H1 (cell line): ENCODE results near the gene NKAIN1. TPM values are rescaled to one million over a fixed set of nuclear protein-coding genes. Genes with fewer than 3 reads are reported as not detected.

Source experiments
- CTCF ChIA-PET: fragments of 300-600 bp; sonication (Branson Sonifier 250); formaldehyde crosslinking; loops from one replicate; lab custom pipeline; 2021; ENCODE audit not compliant: partially characterized antibody; lab: Charles Lee
- POLR2A ChIA-PET: fragments of 300-600 bp; sonication (Branson Sonifier 250); formaldehyde crosslinking; loops from one replicate; lab custom pipeline; 2021; ENCODE audit warnings: inconsistent platforms; ENCODE audit not compliant: partially characterized antibody; lab: Charles Lee
- DNase-seq, 2 experiments: peaks; one replicate each; pipeline versions ENCODE4 v3.0.0 to v3.0.0-alpha.2; 2010 to 2022; ENCODE audit warnings: low spot score in 2 of 2, low read depth in 1 of 2, mixed read lengths in 1 of 2
- FAIRE-seq: peaks from 2 replicates; lab custom pipeline; 2011; peaks lifted over from hg19 to GRCh38; lab: Jason Lieb, UNC
- H2AFZ ChIP-seq: 2 replicates; pipeline ENCODE4 v1.8.1; 2012; ENCODE audit warnings: low read length, inconsistent platforms
- H2AK5ac ChIP-seq: 2 replicates; pipeline ENCODE4 v1.6.1; 2013; ENCODE audit warnings: low read depth, low read length
- H2BK120ac ChIP-seq: replicated peaks from 2 replicates; pipeline ENCODE3; 2013; ENCODE audit warnings: low read depth, low read length, inconsistent platforms
- H2BK12ac ChIP-seq: 2 replicates; pipeline ENCODE4 v1.6.1; 2013; ENCODE audit warnings: low read depth, low read length
- H2BK15ac ChIP-seq: 2 replicates; pipeline ENCODE4 v1.6.1; 2013; ENCODE audit warnings: low read length
- H2BK20ac ChIP-seq: 2 replicates; pipeline ENCODE4 v1.6.1; 2013; ENCODE audit warnings: low read length
- H2BK5ac ChIP-seq: 2 replicates; pipeline ENCODE4 v1.6.1; 2013; ENCODE audit warnings: low read depth, low read length
- H3K14ac ChIP-seq: 2 replicates; pipeline ENCODE4 v1.6.1; 2013; ENCODE audit warnings: inconsistent platforms; ENCODE audit not compliant: insufficient read length
- H3K18ac ChIP-seq: 2 replicates; pipeline ENCODE4 v1.6.1; 2013; ENCODE audit warnings: low read length; ENCODE audit errors: extremely low read depth
- H3K23ac ChIP-seq: 2 replicates; pipeline ENCODE4 v1.6.1; 2013; ENCODE audit warnings: inconsistent platforms; ENCODE audit not compliant: insufficient read length
- H3K23me2 ChIP-seq: 2 replicates; pipeline ENCODE4 v1.6.1; 2013; ENCODE audit warnings: low read depth, low read length
- H3K27ac ChIP-seq: 2 replicates; pipeline ENCODE4 v1.6.1; 2011; ENCODE audit warnings: low read depth, low read length, inconsistent platforms
- H3K27me3 ChIP-seq, 4 experiments: replicated peaks in 1 of 4; 1 replicate in 1 of 4; 2 replicates in 3 of 4; pipeline versions ENCODE4 v1.6.1 to v1.8.1; 2011 to 2013; ENCODE audit warnings: low read length in 3 of 4, mild to moderate bottlenecking in 3 of 4, inconsistent platforms in 2 of 4, mixed read lengths in 2 of 4, moderate library complexity in 1 of 4; ENCODE audit not compliant: control insufficient read depth in 3 of 4, insufficient read depth in 3 of 4; ENCODE audit errors: extremely low read depth in 1 of 4
- H3K36me3 ChIP-seq, 4 experiments: 2 replicates each; pipeline versions ENCODE4 v1.6.1 to v1.8.1; 2011 to 2013; ENCODE audit warnings: mild to moderate bottlenecking in 4 of 4, low read length in 3 of 4, moderate library complexity in 2 of 4, control low read depth in 1 of 4, inconsistent platforms in 1 of 4; ENCODE audit not compliant: insufficient read depth in 4 of 4, control insufficient read depth in 2 of 4
- H3K4ac ChIP-seq: replicated peaks from 2 replicates; pipeline ENCODE3; 2013; ENCODE audit warnings: low read length, low read depth, mixed read lengths, inconsistent platforms; ENCODE audit not compliant: insufficient read length
- H3K4me1 ChIP-seq, 4 experiments: replicated peaks in 1 of 4; 1 replicate in 1 of 4; 2 replicates in 3 of 4; pipeline versions ENCODE4 v1.6.1 to v1.8.1; 2011 to 2013; ENCODE audit warnings: low read length in 3 of 4, inconsistent platforms in 2 of 4, mixed read lengths in 1 of 4; ENCODE audit not compliant: insufficient read depth in 4 of 4, control insufficient read depth in 3 of 4
- H3K4me2 ChIP-seq, 2 experiments: 2 replicates each; pipeline versions ENCODE4 v1.6.1 to v1.8.1; 2011 to 2013; ENCODE audit warnings: low read depth in 2 of 2, low read length in 2 of 2, control low read depth in 1 of 2, inconsistent platforms in 1 of 2, mild to moderate bottlenecking in 1 of 2; ENCODE audit not compliant: insufficient read depth in 1 of 2
- H3K4me3 ChIP-seq, 4 experiments: fragments of 200-600, 300-600 bp in 1 of 4; sonication (generic), shearing (Covaris generic), sonication (Bioruptor Twin) in 1 of 4; 2 replicates each; pipeline versions ENCODE4 v1.5.1 to v1.8.1; 2011 to 2016; ENCODE audit warnings: low read length in 4 of 4, low read depth in 3 of 4, control low read depth in 2 of 4, inconsistent platforms in 2 of 4, mild to moderate bottlenecking in 2 of 4, mixed read lengths in 1 of 4, moderate library complexity in 1 of 4; ENCODE audit not compliant: insufficient read depth in 2 of 4; ENCODE audit errors: extremely low read depth in 1 of 4
- H3K56ac ChIP-seq: replicated peaks from 2 replicates; pipeline ENCODE3; 2013; ENCODE audit warnings: low read depth, mild to moderate bottlenecking, mixed read lengths, low read length, inconsistent platforms; ENCODE audit not compliant: insufficient read length
- H3K79me1 ChIP-seq: 2 replicates; pipeline ENCODE4 v1.6.1; 2013; ENCODE audit warnings: low read depth, low read length, control low read depth
- H3K79me2 ChIP-seq, 2 experiments: 2 replicates each; pipeline versions ENCODE4 v1.6.1 to v1.8.1; 2012 to 2013; ENCODE audit warnings: low read length in 2 of 2, mild to moderate bottlenecking in 2 of 2, inconsistent platforms in 1 of 2; ENCODE audit not compliant: insufficient read depth in 2 of 2, control insufficient read depth in 1 of 2
- H3K9ac ChIP-seq, 4 experiments: replicated peaks in 1 of 4; 1 replicate in 1 of 4; 2 replicates in 3 of 4; pipeline versions ENCODE4 v1.6.1 to v1.8.1; 2011 to 2013; ENCODE audit warnings: low read depth in 3 of 4, low read length in 3 of 4, control low read depth in 2 of 4, mild to moderate bottlenecking in 2 of 4, moderate library complexity in 2 of 4, inconsistent platforms in 1 of 4; ENCODE audit errors: extremely low read depth in 1 of 4
- H3K9me3 ChIP-seq, 2 experiments: 2 replicates each; pipeline versions ENCODE4 v1.6.1 to v1.8.1; 2012 to 2013; ENCODE audit warnings: mild to moderate bottlenecking in 2 of 2, moderate library complexity in 2 of 2, control low read depth in 1 of 2, inconsistent platforms in 1 of 2, low read depth in 1 of 2, low read length in 1 of 2, mixed read lengths in 1 of 2; ENCODE audit not compliant: insufficient read depth in 2 of 2
- H4K20me1 ChIP-seq, 2 experiments: replicated peaks in 1 of 2; 2 replicates each; pipeline versions ENCODE3 to v1.8.1; 2011 to 2013; ENCODE audit warnings: inconsistent platforms in 2 of 2, low read length in 2 of 2, mild to moderate bottlenecking in 1 of 2; ENCODE audit not compliant: insufficient read depth in 2 of 2, control insufficient read depth in 1 of 2
- H4K5ac ChIP-seq: 2 replicates; pipeline ENCODE4 v1.6.1; 2013; ENCODE audit warnings: low read length, low read depth, mixed read lengths, inconsistent platforms; ENCODE audit not compliant: insufficient read length
- H4K8ac ChIP-seq: 2 replicates; pipeline ENCODE4 v1.8.0; 2013; ENCODE audit warnings: mild to moderate bottlenecking, moderate library complexity, low read length, inconsistent platforms; ENCODE audit not compliant: insufficient read depth; ENCODE audit errors: extremely low read depth
- H4K91ac ChIP-seq: replicated peaks from 2 replicates; pipeline ENCODE3; 2013; ENCODE audit warnings: low read length, mixed read lengths, inconsistent platforms; ENCODE audit not compliant: insufficient read length
- BACH1 ChIP-seq: IDR thresholded peaks from 2 replicates; pipeline ENCODE4 v1.6.1; 2012; ENCODE audit warnings: low read length, improper control_type of control experiment
- CBX8 ChIP-seq: fragments of 300-800, 300-1000 bp; sonication (generic); IDR thresholded peaks from 2 replicates; pipeline ENCODE4 v1.7.1; 2016; ENCODE audit warnings: low read depth, low read length, borderline replicate concordance
- FOSL1 ChIP-seq: IDR thresholded peaks from 2 replicates; pipeline ENCODE4 v1.6.1; 2011; ENCODE audit warnings: mild to moderate bottlenecking, low read depth, low read length, moderate library complexity; ENCODE audit not compliant: insufficient read depth
- HDAC2 ChIP-seq, 2 experiments: fragments of 300-600 bp in 1 of 2; sonication (generic) in 1 of 2; IDR thresholded peaks; 2 replicates each; pipeline ENCODE4 v1.6.1; 2011 to 2012; ENCODE audit warnings: low read depth in 2 of 2, low read length in 2 of 2, mild to moderate bottlenecking in 2 of 2, moderate library complexity in 2 of 2, borderline replicate concordance in 1 of 2, inconsistent platforms in 1 of 2
- JUN ChIP-seq: IDR thresholded peaks from 2 replicates; pipeline ENCODE4 v1.6.1; 2011; ENCODE audit warnings: low read depth, mild to moderate bottlenecking, improper control_type of control experiment, low read length
- KDM5A ChIP-seq: fragments of 200-600 bp; IDR thresholded peaks from 2 replicates; pipeline ENCODE4 v1.7.1; 2012; ENCODE audit warnings: mild to moderate bottlenecking, low read length, inconsistent platforms, mixed read lengths
- POLR2A ChIP-seq, 2 experiments: IDR thresholded peaks; 1 replicate in 1 of 2; 2 replicates in 1 of 2; pipeline ENCODE4 v1.6.1; 2011; ENCODE audit warnings: low read depth in 2 of 2, low read length in 2 of 2, mild to moderate bottlenecking in 2 of 2; ENCODE audit errors: control extremely low read depth in 1 of 2
- TAF1 ChIP-seq: IDR thresholded peaks from 2 replicates; pipeline ENCODE4 v1.6.1; 2011; ENCODE audit warnings: mild to moderate bottlenecking, low read depth, low read length
- TBP ChIP-seq: IDR thresholded peaks from 2 replicates; pipeline ENCODE4 v1.6.1; 2011; ENCODE audit warnings: low read depth, low read length, improper control_type of control experiment
- YY1 ChIP-seq: IDR thresholded peaks from 2 replicates; pipeline ENCODE4 v1.6.1; 2011; ENCODE audit warnings: low read depth, mild to moderate bottlenecking, low read length
- WGBS, 2 experiments: shearing (Covaris generic) in 1 of 2; methylation state at CpG; one replicate each; pipeline versions ENCODE4 v1.1.6 to v1.1.7; 2013 to 2015; ENCODE audit warnings: low lambda C conversion rate in 2 of 2, mixed read lengths in 2 of 2, inconsistent platforms in 1 of 2, low coverage in 1 of 2, missing lambda C conversion rate in 1 of 2; ENCODE audit not compliant: insufficient replicate concordance in 2 of 2, insufficient coverage in 1 of 2, insufficient read length in 1 of 2; ENCODE audit errors: extremely low coverage in 1 of 2, missing lambda C conversion rate in 1 of 2; 5-methylcytosine and 5-hydroxymethylcytosine counted together
- polyA plus RNA-seq, 7 experiments: library from polyadenylated mRNA; depleted of rRNA in 3 of 7; stranded (reverse) in 5 of 7; unstranded in 2 of 7; fragments of >200 nt in 5 of 7; fragments of 200-250 nt in 2 of 7; gene quantifications; 1 replicate in 5 of 7; 2 replicates in 1 of 7; 4 replicates in 1 of 7; pipeline versions ENCODE4 v1.2.1 to v1.2.3, GENCODE V29; 2011 to 2013; ENCODE audit warnings: missing spikeins in 2 of 7, mixed read lengths in 2 of 7
- total RNA-seq: library from RNA; stranded (reverse); fragmentation: NEBNext Ultra II Directional; extraction: Animal tissue kit (Norgen Biotek cat#: 25700); gene quantifications from 2 replicates; pipeline ENCODE4 v1.2.1, GENCODE V29; 2021
- TF ChIP-seq, protein P1 (sequence below): IDR thresholded peaks from 2 replicates; pipeline ENCODE4 v1.6.1; 2012; ENCODE audit warnings: inconsistent platforms
- TF ChIP-seq, protein P2 (sequence below): IDR thresholded peaks from 2 replicates; pipeline ENCODE4 v1.6.1; 2011; ENCODE audit warnings: low read depth, mild to moderate bottlenecking, low read length; ENCODE audit not compliant: insufficient read depth

NKAIN1 gene
- total and polyA plus RNA-seq, 2 of the 8 experiments (the other 6 are each of a cell fraction or from before 2014, with no cell fraction given): 59.3 to 66.9 TPM

DNA sequence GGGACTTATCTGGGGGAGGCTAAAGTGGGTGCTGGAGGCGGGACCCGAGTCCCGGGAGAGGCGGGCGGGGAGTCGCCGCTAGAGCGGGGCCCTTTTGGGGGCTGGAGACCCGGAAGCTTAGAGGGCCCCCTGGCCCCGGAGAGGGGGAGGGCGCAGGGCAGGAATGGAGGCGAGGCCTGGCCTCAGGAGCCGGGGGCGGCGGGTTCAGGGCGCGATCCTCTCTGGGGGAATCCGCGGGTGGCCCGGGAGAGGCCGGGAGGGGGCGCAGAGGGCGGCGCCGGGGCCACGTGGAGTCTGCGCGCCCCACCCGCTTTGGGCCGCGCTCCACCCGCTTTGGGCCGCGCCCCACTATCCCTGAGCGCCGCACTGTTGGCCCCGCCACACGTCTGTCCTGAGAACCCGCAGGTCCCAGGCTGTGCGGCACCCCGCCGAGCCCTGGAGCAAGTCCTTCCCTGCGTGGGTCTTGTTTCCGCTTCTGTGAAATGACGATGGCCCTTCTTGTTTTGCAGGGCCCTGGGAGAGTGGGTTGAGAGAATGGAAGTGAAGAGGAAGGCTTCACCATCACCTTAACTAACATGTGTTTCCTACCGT is 84.4 kb downstream of the NKAIN1 start:
- no peaks in the 10 kb centered on the region for H3K9me3 ChIP-seq
- FAIRE-seq (no peak), DNase-seq (peak; percentile 31 to 90)
- H3K79me1 ChIP-seq: no peaks in the 10 kb centered on the region
- peaks cover 0 to 3% (median 1%) of the 10 kb centered on the region in 4 experiments; a peak in 4 of 7 replicates for H3K4me1 ChIP-seq
- H4K91ac ChIP-seq: no peak overlapping the region
- H3K56ac ChIP-seq: peak overlapping the region; percentile 46
- no peak overlapping the region for H2AFZ ChIP-seq
- peak overlapping the region; percentile 93 for H4K8ac ChIP-seq
- H3K4me2 ChIP-seq: peak overlapping the region; percentile 72 to 73
- no peak overlapping the region; the same call in 1 of the 2 replicates for H2BK12ac ChIP-seq
- H3K18ac ChIP-seq: peak overlapping the region; percentile 88; the same call in 1 of the 2 replicates
- peak overlapping the region; percentile 73 for H4K5ac ChIP-seq
- H3K36me3 ChIP-seq: peaks cover 0 to 2% (median 0%) of the 10 kb centered on the region in 4 experiments; a peak in 1 of 8 replicates
- POLR2A ChIA-PET: interaction anchor here (0.6 to 5.2 kb wide), 18 partner anchors 8 to 376 kb away, joined by 3 to 42 read pairs (median 4); partner anchors contain the start of genes FABP3 and PUM1
- H3K79me2 ChIP-seq: no peaks in the 10 kb centered on the region
- WGBS, 2 experiments: 8% methylated on average over 15 of the region's 46 CpGs; no CpG with 5 or more reads in 1 of the 2 experiments
- no peak overlapping the region for H2BK20ac ChIP-seq
- no peaks in the 10 kb centered on the region for H4K20me1 ChIP-seq
- peak overlapping the region; percentile 90 for H3K4ac ChIP-seq
- H3K14ac ChIP-seq: no peak overlapping the region
- peak overlapping the region; percentile 60; the same call in 1 of the 2 replicates for H3K27ac ChIP-seq
- no peak overlapping the region for H3K23ac ChIP-seq
- peak overlapping the region; percentile 49 to 66 (median 57) for H3K4me3 ChIP-seq
- no peaks in the 10 kb centered on the region for H3K27me3 ChIP-seq
- CTCF ChIA-PET: no interaction called here
- H2BK15ac ChIP-seq: no peak overlapping the region
- peak overlapping the region; percentile 66 to 79 (median 72) for H3K9ac ChIP-seq
- peaks cover 7% of the 10 kb centered on the region for H3K23me2 ChIP-seq
- no peak overlapping the region for H2BK120ac ChIP-seq
- H2BK5ac ChIP-seq: peak overlapping the region; percentile 52; the same call in 1 of the 2 replicates
- no peak overlapping the region for H2AK5ac ChIP-seq
- TF ChIP-seq, protein P1, sequence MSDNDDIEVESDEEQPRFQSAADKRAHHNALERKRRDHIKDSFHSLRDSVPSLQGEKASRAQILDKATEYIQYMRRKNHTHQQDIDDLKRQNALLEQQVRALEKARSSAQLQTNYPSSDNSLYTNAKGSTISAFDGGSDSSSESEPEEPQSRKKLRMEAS: peak; percentile 73
- TF ChIP-seq CBX8 (no peak), FOSL1 (no peak), BACH1 (peak; percentile 62), KDM5A (no peak), TAF1 (peak; percentile 50; the same call in 1 of the 2 replicates), JUN (no peak), POLR2A (IDR thresholded peaks at IDR 0.05; ENCODE audit: control extremely low read depth in 1 of 2, low read depth in 2 of 2, low read length in 2 of 2) (peak in 1 of 2 experiments; percentile 66; a peak in 2 of 3 replicates), TBP (peak; percentile 47; the same call in 1 of the 2 replicates), HDAC2 (IDR thresholded peaks at IDR 0.05; ENCODE audit: borderline replicate concordance in 1 of 2, low read depth in 2 of 2, low read length in 2 of 2) (peak; percentile 25 to 69; a peak in 1 of 4 replicates), YY1 (0 out of 2 replicates have a peak, but pooled peaks have one; percentile 41)
- TF ChIP-seq, protein P2, sequence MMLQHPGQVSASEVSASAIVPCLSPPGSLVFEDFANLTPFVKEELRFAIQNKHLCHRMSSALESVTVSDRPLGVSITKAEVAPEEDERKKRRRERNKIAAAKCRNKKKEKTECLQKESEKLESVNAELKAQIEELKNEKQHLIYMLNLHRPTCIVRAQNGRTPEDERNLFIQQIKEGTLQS: no peak
